Muscle of leg (tissue), 11 donors: Measurements from ENCODE around the gene DHCR24. TPM values are rescaled to one million over a fixed set of nuclear protein-coding genes. Genes with fewer than 3 reads are reported as not detected.

Experiments used
- DNase-seq: peaks from one replicate; pipeline ENCODE4 v3.0.0; 2013
- H3K27ac ChIP-seq: one replicate; pipeline ENCODE4 v1.5.1; 2013; ENCODE audit warnings: mild to moderate bottlenecking, low read length, control low read depth
- H3K27me3 ChIP-seq: one replicate; pipeline ENCODE4 v1.6.1; 2013; ENCODE audit warnings: low read length; ENCODE audit not compliant: control insufficient read depth, insufficient read depth
- H3K36me3 ChIP-seq: one replicate; pipeline ENCODE4 v1.6.1; 2013; ENCODE audit warnings: low read length; ENCODE audit not compliant: control insufficient read depth, insufficient read depth
- H3K4me1 ChIP-seq: one replicate; pipeline ENCODE4 v1.6.1; 2013; ENCODE audit warnings: low read length; ENCODE audit not compliant: control insufficient read depth, insufficient read depth
- H3K4me3 ChIP-seq: one replicate; pipeline ENCODE4 v1.5.1; 2013; ENCODE audit warnings: low read length, control low read depth
- H3K9me3 ChIP-seq: replicated peaks from 2 replicates; pipeline ENCODE4 v1.6.1; 2013; ENCODE audit warnings: low read depth, low read length; ENCODE audit not compliant: control insufficient read depth
- WGBS: methylation state at CpG from one replicate; pipeline ENCODE4 v1.1.5; 2013; ENCODE audit warnings: missing lambda C conversion rate; ENCODE audit not compliant: insufficient coverage; 5-methylcytosine and 5-hydroxymethylcytosine counted together
- polyA plus RNA-seq, 8 donors: library from polyadenylated mRNA; unstranded; fragments of 120-200 nt; gene quantifications; one replicate each; pipeline versions ENCODE4 v1.2.1 to v1.2.3, GENCODE V29; 2013; ENCODE audit warnings: inconsistent platforms in 1 of 8, low replicate concordance in 1 of 8; ENCODE audit not compliant: insufficient read length in 8 of 8, insufficient read depth in 1 of 8
- total RNA-seq: library from RNA; stranded (reverse); fragments of 120-200 nt; gene quantifications from one replicate; pipeline ENCODE4 v1.2.4, GENCODE V29; 2013

Gene DHCR24
- total and polyA plus RNA-seq, 9 donors = 12.2 to 32.7 (median 23.6) TPM

- H3K9me3 ChIP-seq = peaks cover 2% of the 10 kb centered on the region
- no peak for DNase-seq
- WGBS = 85% methylated on average over 7 of the region's 8 CpGs
- H3K27me3 ChIP-seq = peaks cover 14% of the 10 kb centered on the region
- H3K4me3 ChIP-seq = no peak overlapping the region
- H3K36me3 ChIP-seq = no peaks in the 10 kb centered on the region
- no peak overlapping the region for H3K27ac ChIP-seq
- H3K4me1 ChIP-seq = no peaks in the 10 kb centered on the region
Observed at GRCh38 chr1:54836594-54836993, 50.4 kb downstream of the DHCR24 start.

DNA sequence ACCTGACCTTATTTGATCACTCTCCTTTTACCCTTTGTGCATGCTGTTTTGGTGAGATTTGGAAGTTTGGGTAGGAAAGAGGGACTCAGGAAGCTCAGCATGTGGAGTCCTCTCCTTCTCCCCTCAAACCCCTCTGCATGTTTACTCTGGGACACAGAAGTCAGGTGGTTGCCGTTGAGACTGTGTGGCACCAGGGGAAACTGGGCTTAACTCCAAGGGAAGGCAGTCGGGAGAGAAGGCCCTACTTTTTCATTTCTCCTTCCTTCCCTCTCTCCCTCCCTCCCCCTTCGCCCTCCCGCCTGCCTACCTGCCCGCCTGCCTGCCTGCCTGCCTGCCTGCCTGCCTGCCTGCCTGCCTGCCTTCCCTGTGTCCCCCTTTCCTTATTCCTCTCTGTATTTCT is 51.0 kb downstream of the DHCR24 start:
- H3K4me1 ChIP-seq = no peaks in the 10 kb centered on the region
- no peak overlapping the region for H3K27ac ChIP-seq
- WGBS = no CpG with 5 or more reads among the region's 5 CpGs
- H3K4me3 ChIP-seq = no peak overlapping the region
- H3K36me3 ChIP-seq = no peaks in the 10 kb centered on the region
- peaks cover 14% of the 10 kb centered on the region for H3K27me3 ChIP-seq
- peaks cover 2% of the 10 kb centered on the region for H3K9me3 ChIP-seq
- no peak for DNase-seq

GRCh38 chr1:54835131-54835898 is 51.7 kb downstream of the DHCR24 start:
- no peak overlapping the region for H3K27ac ChIP-seq
- H3K36me3 ChIP-seq = no peaks in the 10 kb centered on the region
- H3K27me3 ChIP-seq = peaks cover 14% of the 10 kb centered on the region
- H3K9me3 ChIP-seq = peaks cover 2% of the 10 kb centered on the region
- DNase-seq = no peak
- H3K4me1 ChIP-seq = no peaks in the 10 kb centered on the region
- H3K4me3 ChIP-seq = no peak overlapping the region
- WGBS = 89% methylated on average over 4 of the region's 6 CpGs

- Histone ChIP-seq H3K36me3 (no peaks in the 10 kb centered on the region), H3K4me3 (no peak overlapping the region), H3K27ac (no peak overlapping the region), H3K9me3 (peaks cover 8% of the 10 kb centered on the region), H3K4me1 (no peaks in the 10 kb centered on the region), H3K27me3 (peaks cover 14% of the 10 kb centered on the region)
- no peak for DNase-seq
- WGBS = no CpG with 5 or more reads among the region's 1 CpG
Observed at GRCh38 chr1:54834007-54834541, 52.9 kb downstream of the DHCR24 start.

GRCh38 chr1:54833121-54833520 is 53.9 kb downstream of the DHCR24 start:
- no peaks in the 10 kb centered on the region for H3K4me1 ChIP-seq
- H3K9me3 ChIP-seq = peaks cover 10% of the 10 kb centered on the region
- H3K36me3 ChIP-seq = no peaks in the 10 kb centered on the region
- 80% methylated on average over 4 of the region's 9 CpGs for WGBS
- H3K27me3 ChIP-seq = peaks cover 14% of the 10 kb centered on the region
- no peak for DNase-seq
- no peak overlapping the region for H3K4me3 ChIP-seq
- H3K27ac ChIP-seq = no peak overlapping the region

- 95% methylated on average over 2 of the region's 4 CpGs for WGBS
Observed at GRCh38 chr1:54826226-54826816, 60.7 kb downstream of the DHCR24 start.

DNA sequence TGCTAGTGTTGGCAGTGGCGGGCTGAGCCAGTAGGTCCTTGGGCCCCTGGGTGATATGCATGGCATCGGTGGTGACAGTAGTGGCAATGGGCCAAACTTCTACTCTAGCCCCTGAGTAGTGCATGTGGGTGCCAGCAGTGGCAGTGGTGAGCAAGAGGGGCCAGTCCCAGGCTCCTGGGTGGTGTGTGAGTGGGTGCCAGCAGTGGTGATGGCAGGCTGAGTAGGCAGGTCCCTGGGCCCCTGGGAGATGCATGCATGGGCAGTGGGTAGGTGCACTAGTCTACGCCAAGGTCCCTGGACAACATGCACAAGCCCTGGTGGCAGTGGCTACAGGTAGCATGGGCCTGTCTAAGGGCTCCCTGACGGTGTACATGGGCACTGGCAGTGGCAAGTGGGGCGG is 61.3 kb downstream of the DHCR24 start:
- H3K4me3 ChIP-seq = no peak overlapping the region
- DNase-seq = no peak
- peaks cover 16% of the 10 kb centered on the region for H3K9me3 ChIP-seq
- 92% methylated on average over 3 of the region's 5 CpGs for WGBS
- no peak overlapping the region for H3K27ac ChIP-seq
- H3K4me1 ChIP-seq = no peaks in the 10 kb centered on the region
- no peaks in the 10 kb centered on the region for H3K27me3 ChIP-seq
- H3K36me3 ChIP-seq = no peaks in the 10 kb centered on the region

More at GRCh38 chr1:54826226-54826816, 60.7 kb downstream of the DHCR24 start:
- Histone ChIP-seq H3K27ac (no peak overlapping the region), H3K4me3 (no peak overlapping the region), H3K9me3 (peaks cover 16% of the 10 kb centered on the region), H3K36me3 (no peaks in the 10 kb centered on the region), H3K4me1 (no peaks in the 10 kb centered on the region), H3K27me3 (no peaks in the 10 kb centered on the region)
- no peak for DNase-seq

DNA sequence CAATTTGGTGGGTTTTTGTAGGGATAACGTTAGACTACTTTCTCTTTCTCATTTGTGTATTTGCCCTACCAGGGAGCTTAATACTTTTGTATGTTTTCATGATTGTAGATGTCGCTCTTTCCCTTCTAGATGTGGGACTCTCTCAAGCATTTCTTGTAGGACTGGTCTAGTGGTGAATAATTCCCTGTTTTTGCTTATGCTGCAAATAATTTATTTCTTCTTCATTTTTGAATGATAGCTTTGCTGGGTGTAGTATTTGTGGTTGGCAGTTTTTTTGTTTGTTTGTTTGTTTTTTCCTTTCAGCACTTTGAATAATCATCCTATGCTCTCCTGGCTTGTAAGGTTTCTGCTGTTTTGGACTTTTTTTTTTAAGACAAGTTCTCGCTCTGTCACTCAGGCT is 63.3 kb downstream of the DHCR24 start:
- Histone ChIP-seq H3K9me3 (peaks cover 9% of the 10 kb centered on the region), H3K27ac (no peak overlapping the region), H3K4me1 (no peaks in the 10 kb centered on the region), H3K4me3 (no peak overlapping the region), H3K27me3 (no peaks in the 10 kb centered on the region), H3K36me3 (no peaks in the 10 kb centered on the region)
- no peak for DNase-seq
- 100% methylated on average over 1 of the region's 3 CpGs for WGBS

GRCh38 chr1:54819733-54820132 is 67.3 kb downstream of the DHCR24 start:
- Histone ChIP-seq H3K36me3 (no peaks in the 10 kb centered on the region), H3K9me3 (peaks cover 4% of the 10 kb centered on the region), H3K4me3 (no peak overlapping the region), H3K27ac (no peak overlapping the region), H3K4me1 (no peaks in the 10 kb centered on the region), H3K27me3 (peaks cover 3% of the 10 kb centered on the region)
- no peak for DNase-seq

DNA sequence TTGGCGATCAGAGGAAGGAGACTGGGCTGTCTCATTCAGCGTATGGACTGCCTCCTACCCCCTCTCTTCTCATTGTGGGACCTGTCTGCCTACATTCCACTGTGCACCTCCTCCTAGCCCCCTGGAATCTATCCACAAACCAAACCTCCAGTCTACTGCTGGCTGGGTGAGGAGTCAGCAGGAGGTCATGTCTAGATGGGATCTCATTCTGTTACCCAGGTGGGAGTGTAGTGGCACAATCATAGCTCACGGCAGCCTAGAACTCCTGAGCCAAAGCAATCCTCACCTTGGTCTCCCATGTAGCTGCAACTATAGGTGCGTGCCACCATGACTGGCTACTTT is 67.8 kb downstream of the DHCR24 start:
- Histone ChIP-seq H3K4me3 (no peak overlapping the region), H3K4me1 (no peaks in the 10 kb centered on the region), H3K9me3 (peaks cover 4% of the 10 kb centered on the region), H3K27ac (no peak overlapping the region), H3K36me3 (no peaks in the 10 kb centered on the region), H3K27me3 (peaks cover 3% of the 10 kb centered on the region)
- WGBS = 63% methylated on average over 1 of the region's 4 CpGs
- DNase-seq = no peak
